Ovary (tissue), 9 donors: ENCODE results near the gene QPRT. TPM values are rescaled to one million over a fixed set of nuclear protein-coding genes. Genes with fewer than 3 reads are reported as not detected.
"Not testable (repeated sequence)": the region's sequence is repeated elsewhere in the genome, so short reads cannot be mapped to it uniquely, and the experiment has no call there.

Source experiments
- DNase-seq, 5 donors: peaks; one replicate each; pipeline ENCODE4 v3.0.0-alpha.2; 2019 to 2020
- H3K27ac ChIP-seq, 2 donors: fragments of 200-600 bp; one replicate each; pipeline versions ENCODE4 v1.5.1 to v1.8.0; 2019 to 2022
- H3K27me3 ChIP-seq: fragments of 200-600 bp; one replicate; pipeline ENCODE4 v1.8.0; 2022
- H3K36me3 ChIP-seq: fragments of 200-600 bp; sonication (generic); one replicate; pipeline ENCODE4 v1.5.1; 2019
- H3K4me1 ChIP-seq: one replicate; pipeline ENCODE4 v1.8.1; 2013; ENCODE audit warnings: mild to moderate bottlenecking, moderate library complexity; ENCODE audit not compliant: insufficient read depth
- H3K4me3 ChIP-seq: fragments of 200-600 bp; sonication (generic); one replicate; pipeline ENCODE4 v1.5.1; 2017
- H3K9me3 ChIP-seq, 2 donors: fragments of 200-600 bp in 1 of 2; sonication (generic) in 1 of 2; one replicate each; pipeline versions ENCODE4 v1.5.1 to v1.8.1; 2013 to 2019; ENCODE audit warnings: mild to moderate bottlenecking in 1 of 2, moderate library complexity in 1 of 2
- CTCF ChIP-seq, 3 donors: fragments of 450-650 bp in 2 of 3; fragments of 200-600 bp in 1 of 3; IDR thresholded peaks; one replicate each; pipeline versions ENCODE4 v1.5.1 to v1.8.0; 2016 to 2022; ENCODE audit warnings: antibody characterized with exemption in 3 of 3, mild to moderate bottlenecking in 1 of 3
- EP300 ChIP-seq: sonication (generic); formaldehyde crosslinking; IDR thresholded peaks from one replicate; pipeline ENCODE4 v1.6.1; 2017; ENCODE audit warnings: antibody characterized with exemption
- POLR2A ChIP-seq: fragments of 450-650 bp; IDR thresholded peaks from one replicate; pipeline ENCODE4 v1.6.1; 2017; ENCODE audit warnings: antibody characterized with exemption, mild to moderate bottlenecking, moderate library complexity
- WGBS, 3 donors: extraction: QIAGEN DNeasy Blood & Tissue Kit in 1 of 3; methylation state at CpG; one replicate each; pipeline versions ENCODE4 v1.1.5 to v1.1.7; 2013 to 2017; 5-methylcytosine and 5-hydroxymethylcytosine counted together
- intact Hi-C, 4 donors: fragments of 100-400 bp; cut with DNase I; formaldehyde crosslinking; loops; one replicate each; pipeline versions ENCODE4 v1.11.0 to v1.15.1; 2022 to 2023
- polyA plus RNA-seq, 2 donors: library from polyadenylated mRNA; stranded (reverse); fragments of 200-250 nt in 1 of 2; fragments of 350-450 nt in 1 of 2; fragmentation: Illumina TruSeq in 1 of 2; extraction: RNeasy Lipid Tissue Mini Kit (QIAGEN cat#74804) in 1 of 2; gene quantifications; one replicate each; pipeline ENCODE4 v1.2.3, GENCODE V29; 2013 to 2014
- total RNA-seq, 7 donors: library from RNA; depleted of rRNA in 2 of 7; stranded (reverse); fragments of >200 nt in 2 of 7; fragmentation: NEBNext Ultra II Directional in 3 of 7; extraction: Animal tissue kit (Norgen Biotek cat#: 25700) in 3 of 7; gene quantifications; one replicate each; pipeline versions ENCODE4 v1.1.0 to v1.2.4, GENCODE V29; 2016 to 2023
- donor health status: DM: no; HTN: no; CAD: no; lungs with moderate emphysema.
- donor health status: DM: no; HTN: no; CAD: no.
- donor health status: Bipolar disorder and iron deficiency.
- donor health status: DM: yes; HTN: yes; CAD: no.
- donor health status: DM: no; HTN: no; CAD: no.
- donor health status: DM: yes; HTN: yes; CAD: no.

Gene QPRT
- total and polyA plus RNA-seq, 9 donors: 21.4 to 67.9 (median 43.1) TPM

- intact Hi-C loops: no loop called here
- H3K4me3 ChIP-seq: no peak overlapping the region
- WGBS, 3 donors: 11 to 13% (median 12%) methylated on average over 14 of the region's 14 CpGs
These were observed 21.4 kb downstream of the QPRT start for GRCh38 chr16:29700253-29700987.

GRCh38 chr16:29701214-29701555 is 22.2 kb downstream of the QPRT start:
- H3K27me3 ChIP-seq: no peaks in the 10 kb centered on the region
- no peak overlapping the region for H3K4me3 ChIP-seq
- 68 to 79% (median 77%) methylated on average over 5 of the region's 5 CpGs for WGBS, 3 donors
- no peaks in the 10 kb centered on the region for H3K4me1 ChIP-seq
- H3K27ac ChIP-seq: no peak overlapping the region
- H3K36me3 ChIP-seq: no peaks in the 10 kb centered on the region
- intact Hi-C loops: no loop called here
- no peak for DNase-seq
- TF ChIP-seq EP300: no peak
- TF ChIP-seq CTCF (IDR thresholded peaks at IDR 0.05): no peak
- TF ChIP-seq POLR2A: no peak
- H3K9me3 ChIP-seq: no peaks in the 10 kb centered on the region

More at GRCh38 chr16:29700253-29700987, 21.4 kb downstream of the QPRT start:
- TF ChIP-seq POLR2A (no peak), EP300 (no peak), CTCF (IDR thresholded peaks at IDR 0.05) (peak; percentile 60 to 72 (median 60))
- no peaks in the 10 kb centered on the region for H3K27me3 ChIP-seq
- no peaks in the 10 kb centered on the region for H3K4me1 ChIP-seq
- H3K9me3 ChIP-seq: no peaks in the 10 kb centered on the region
- DNase-seq: peak; percentile 55 to 80 (median 72)
- H3K36me3 ChIP-seq: no peaks in the 10 kb centered on the region
- H3K27ac ChIP-seq: no peak overlapping the region

GRCh38 chr16:29702269-29702668 is 23.3 kb downstream of the QPRT start:
- Histone ChIP-seq H3K27me3 (no peaks in the 10 kb centered on the region), H3K4me1 (no peaks in the 10 kb centered on the region), H3K4me3 (no peak overlapping the region), H3K9me3 (no peaks in the 10 kb centered on the region), H3K36me3 (no peaks in the 10 kb centered on the region), H3K27ac (no peak overlapping the region)
- DNase-seq: no peak
- intact Hi-C loops: no loop called here
- no peak for TF ChIP-seq POLR2A
- TF ChIP-seq EP300: no peak
- TF ChIP-seq CTCF (IDR thresholded peaks at IDR 0.05): no peak
- 68 to 74% (median 73%) methylated on average over 13 of the region's 13 CpGs for WGBS, 3 donors

GRCh38 chr16:29705030-29705429 is 26.1 kb downstream of the QPRT start:
- no peak overlapping the region for H3K27ac ChIP-seq
- H3K27me3 ChIP-seq: no peaks in the 10 kb centered on the region
- WGBS, 3 donors: 50 to 54% (median 51%) methylated on average over 2 of the region's 2 CpGs
- H3K36me3 ChIP-seq: no peaks in the 10 kb centered on the region
- no peaks in the 10 kb centered on the region for H3K4me1 ChIP-seq
- H3K4me3 ChIP-seq: no peak overlapping the region
- intact Hi-C loops: no loop called here
- DNase-seq: no peak
- TF ChIP-seq EP300 (no peak), POLR2A (no peak), CTCF (IDR thresholded peaks at IDR 0.05) (no peak)
- H3K9me3 ChIP-seq: no peaks in the 10 kb centered on the region

- H3K4me1 ChIP-seq, intact Hi-C loops, H3K27ac ChIP-seq, H3K4me3 ChIP-seq, DNase-seq, H3K36me3 ChIP-seq, H3K9me3 ChIP-seq, H3K27me3 ChIP-seq: not testable (repeated sequence)
- 92 to 97% (median 97%) methylated on average over 1 of the region's 1 CpG for WGBS, 3 donors
These were observed 28.2 kb downstream of the QPRT start for GRCh38 chr16:29707160-29707559.
